MCF 10A (cell line): Measurements from ENCODE around the gene RPRML. TPM values are rescaled to one million over a fixed set of nuclear protein-coding genes. Genes with fewer than 3 reads are reported as not detected.
A peak's percentile ranks its signal among the peaks of the same experiment; 100 is the strongest.

Experiments used
- BruUV-seq: library from RNA; stranded (reverse); fragments of 400-500 nt; replicated peaks from 2 replicates; lab custom pipeline; 2021; lab: Mats Ljungman, UMichigan
- CTCF ChIA-PET: fragments of 300-600 bp; sonication (Branson Sonifier 250); formaldehyde crosslinking; extraction: SDS; loops from one replicate; lab custom pipeline; 2021; ENCODE audit warnings: antibody characterized with exemption, inconsistent platforms; lab: Yijun Ruan, JAX
- POLR2A ChIA-PET: fragments of 300-600, 350-650 bp; sonication (Branson Sonifier 250); formaldehyde crosslinking; extraction: SDS; loops from one replicate; lab custom pipeline; 2020; ENCODE audit warnings: antibody characterized with exemption, inconsistent platforms; lab: Yijun Ruan, JAX
- DNase-seq: peaks from one replicate; pipeline ENCODE4 v3.0.0-alpha.2; 2018; ENCODE audit not compliant: unreplicated experiment
- H3K27ac Mint-ChIP-seq: one replicate; pipeline ENCODE4 v1.8.0; 2022; ENCODE audit warnings: mild to moderate bottlenecking, low read depth, mixed read lengths; ENCODE audit not compliant: unreplicated experiment
- H3K27me3 Mint-ChIP-seq: one replicate; pipeline ENCODE4 v1.8.0; 2022; ENCODE audit warnings: mixed read lengths; ENCODE audit not compliant: insufficient read depth, unreplicated experiment
- H3K36me3 Mint-ChIP-seq: one replicate; pipeline ENCODE4 v1.8.0; 2022; ENCODE audit warnings: mild to moderate bottlenecking, moderate library complexity, mixed read lengths; ENCODE audit not compliant: insufficient read depth, unreplicated experiment
- H3K4me1 Mint-ChIP-seq: one replicate; pipeline ENCODE4 v1.8.0; 2022; ENCODE audit warnings: mixed read lengths; ENCODE audit not compliant: insufficient read depth, unreplicated experiment
- H3K4me3 Mint-ChIP-seq: one replicate; pipeline ENCODE4 v1.8.0; 2022; ENCODE audit warnings: mild to moderate bottlenecking, moderate library complexity, mixed read lengths; ENCODE audit not compliant: unreplicated experiment
- H3K9me3 Mint-ChIP-seq: one replicate; pipeline ENCODE4 v1.8.0; 2022; ENCODE audit warnings: mixed read lengths; ENCODE audit not compliant: unreplicated experiment
- intact Hi-C: fragments of 100-400 bp; cut with micrococcal nuclease; formaldehyde crosslinking; loops from 2 replicates; pipeline ENCODE4 v1.14.1; 2022
- total RNA-seq: library from RNA; stranded (reverse); gene quantifications from 2 replicates; pipeline ENCODE4 v1.2.3, GENCODE V29; 2022
- TF ChIP-seq, protein P1 (sequence below): fragments of 200-600 bp; IDR thresholded peaks from one replicate; pipeline ENCODE4 v1.8.0; 2022; ENCODE audit warnings: antibody characterized with exemption, mild to moderate bottlenecking; ENCODE audit not compliant: unreplicated experiment

The RPRML gene
- total RNA-seq, 1 experiment from 2014 or later = not detected

DNA sequence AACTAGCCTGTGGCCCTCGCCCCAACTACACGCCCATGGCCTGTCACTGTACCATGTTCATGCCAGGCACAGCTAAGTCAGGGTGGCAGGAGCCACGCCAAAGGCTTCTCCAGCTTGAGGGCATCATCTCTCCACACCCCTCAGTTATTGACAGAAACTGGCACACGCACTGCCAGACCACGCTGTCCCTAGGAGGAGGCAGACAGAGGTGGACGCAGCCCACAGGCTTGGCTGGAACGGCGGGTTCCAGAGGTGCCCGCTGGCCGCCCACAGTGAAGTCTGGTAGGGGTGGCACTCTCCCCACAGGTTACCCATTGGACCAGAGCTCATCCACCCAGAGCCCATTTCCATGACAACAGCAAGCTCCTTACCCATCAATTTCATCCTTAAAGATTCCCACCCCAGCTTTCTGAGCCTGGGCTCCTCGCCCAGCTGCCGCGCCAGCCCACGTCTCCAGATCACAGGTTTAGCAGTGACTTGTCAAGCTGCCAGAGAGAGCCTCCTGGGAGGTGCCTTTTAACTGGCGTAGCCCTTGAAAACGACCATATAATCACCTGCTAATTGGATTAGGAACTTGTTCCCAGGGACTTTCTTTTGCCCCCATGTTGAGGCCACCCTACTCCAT lies 27.9 kb downstream of the RPRML start:
- POLR2A ChIA-PET = no interaction called here
- H3K27me3 Mint-ChIP-seq = peaks cover 40% of the 10 kb centered on the region
- H3K27ac Mint-ChIP-seq = no peak overlapping the region
- no peak for DNase-seq
- BruUV-seq = no TSS peak
- intact Hi-C loops = no loop called here
- TF ChIP-seq, protein P1, sequence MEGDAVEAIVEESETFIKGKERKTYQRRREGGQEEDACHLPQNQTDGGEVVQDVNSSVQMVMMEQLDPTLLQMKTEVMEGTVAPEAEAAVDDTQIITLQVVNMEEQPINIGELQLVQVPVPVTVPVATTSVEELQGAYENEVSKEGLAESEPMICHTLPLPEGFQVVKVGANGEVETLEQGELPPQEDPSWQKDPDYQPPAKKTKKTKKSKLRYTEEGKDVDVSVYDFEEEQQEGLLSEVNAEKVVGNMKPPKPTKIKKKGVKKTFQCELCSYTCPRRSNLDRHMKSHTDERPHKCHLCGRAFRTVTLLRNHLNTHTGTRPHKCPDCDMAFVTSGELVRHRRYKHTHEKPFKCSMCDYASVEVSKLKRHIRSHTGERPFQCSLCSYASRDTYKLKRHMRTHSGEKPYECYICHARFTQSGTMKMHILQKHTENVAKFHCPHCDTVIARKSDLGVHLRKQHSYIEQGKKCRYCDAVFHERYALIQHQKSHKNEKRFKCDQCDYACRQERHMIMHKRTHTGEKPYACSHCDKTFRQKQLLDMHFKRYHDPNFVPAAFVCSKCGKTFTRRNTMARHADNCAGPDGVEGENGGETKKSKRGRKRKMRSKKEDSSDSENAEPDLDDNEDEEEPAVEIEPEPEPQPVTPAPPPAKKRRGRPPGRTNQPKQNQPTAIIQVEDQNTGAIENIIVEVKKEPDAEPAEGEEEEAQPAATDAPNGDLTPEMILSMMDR = no peak
- no peaks in the 10 kb centered on the region for H3K9me3 Mint-ChIP-seq
- peaks cover 5% of the 10 kb centered on the region for H3K36me3 Mint-ChIP-seq
- CTCF ChIA-PET = interaction anchor here (1.3 kb wide), 1 partner anchor 9 kb away, joined by 4 read pairs; no protein-coding TSS in a partner anchor
- peaks cover 7% of the 10 kb centered on the region for H3K4me1 Mint-ChIP-seq
- H3K4me3 Mint-ChIP-seq = no peak overlapping the region

DNA sequence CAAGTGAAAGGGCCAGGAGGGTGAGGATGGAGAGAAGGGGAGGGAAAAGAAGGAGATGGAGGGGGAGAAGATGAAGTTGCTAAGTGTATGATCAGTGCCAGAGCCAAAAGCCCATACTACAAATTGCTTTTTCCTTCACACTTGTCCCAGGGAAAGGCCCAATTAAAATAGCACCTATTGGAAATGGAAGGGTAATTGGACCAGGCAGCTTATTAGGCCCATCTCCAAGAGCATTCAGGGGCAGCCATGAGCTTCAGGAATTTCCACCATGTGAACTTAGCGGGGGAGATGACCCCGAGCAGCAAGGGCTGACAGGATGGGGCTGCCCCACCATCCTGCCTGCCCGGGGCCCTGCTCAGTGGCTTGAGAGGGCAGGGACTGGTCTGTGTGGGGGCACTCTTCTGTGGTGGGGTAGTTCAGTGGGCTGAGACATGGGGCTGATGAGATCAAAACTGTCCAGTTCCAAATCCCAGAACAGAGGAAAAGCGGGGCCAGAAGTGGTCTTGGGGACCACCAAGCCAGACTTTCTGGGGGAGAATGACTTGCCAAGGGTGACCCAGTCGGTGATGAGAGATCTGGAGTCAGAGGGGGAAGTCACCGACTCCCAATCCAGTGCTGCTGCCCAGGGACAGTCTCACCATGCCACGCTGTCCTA lies 28.6 kb downstream of the RPRML start:
- ChIA-PET CTCF (interaction anchor here (1.3 kb wide), 1 partner anchor 8 kb away, joined by 4 read pairs; no protein-coding TSS in a partner anchor), POLR2A (no interaction called here)
- intact Hi-C loops = no loop called here
- Mint-ChIP-seq H3K36me3 (peaks cover 5% of the 10 kb centered on the region), H3K4me3 (no peak overlapping the region), H3K27ac (no peak overlapping the region), H3K4me1 (peaks cover 7% of the 10 kb centered on the region), H3K27me3 (peaks cover 34% of the 10 kb centered on the region), H3K9me3 (no peaks in the 10 kb centered on the region)
- TF ChIP-seq, protein P1 = no peak
- DNase-seq = no peak
- no TSS peak for BruUV-seq

DNA sequence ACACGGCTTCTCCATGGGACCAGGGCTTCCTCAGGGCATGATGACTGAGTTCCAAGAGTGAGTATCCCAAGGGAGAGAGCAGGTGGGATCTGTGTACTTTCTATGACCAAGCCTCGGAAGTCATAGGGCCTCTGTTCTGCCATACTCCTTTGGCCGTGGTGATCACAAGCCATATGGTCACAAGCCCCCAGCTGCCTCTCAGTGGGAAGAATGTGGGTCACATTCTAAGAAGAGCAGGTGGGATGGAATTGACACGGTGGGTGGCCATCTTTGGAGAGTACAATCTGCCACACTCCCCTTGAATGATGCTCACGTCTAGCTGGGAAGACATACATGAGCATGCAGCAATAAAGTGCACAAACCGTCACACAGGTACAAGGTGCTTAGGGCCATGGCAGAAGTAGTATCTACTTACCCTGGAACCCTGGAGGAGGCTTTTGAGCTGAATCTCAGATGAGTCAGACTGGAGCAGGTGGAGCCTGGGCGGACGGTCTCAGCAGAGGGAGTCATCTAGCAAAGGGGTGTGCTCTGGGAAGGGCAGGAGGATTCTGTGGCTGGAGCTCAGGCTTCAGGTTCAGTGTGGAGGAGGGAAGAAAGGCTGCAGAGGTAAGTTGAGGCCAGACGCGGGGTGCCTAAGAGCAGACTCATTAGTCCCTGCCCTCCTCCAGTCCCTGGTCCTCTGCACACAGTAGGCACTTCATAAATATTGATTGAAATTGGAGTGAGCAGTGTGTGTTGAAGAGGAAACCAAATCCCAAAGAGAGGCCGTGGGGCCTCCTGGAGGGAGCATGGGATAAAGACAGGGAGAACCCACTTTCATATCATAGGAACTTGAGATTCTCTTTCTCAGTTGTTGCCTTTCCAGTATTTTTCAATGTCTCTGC lies 29.5 kb downstream of the RPRML start:
- CTCF ChIA-PET = interaction anchor here (0.6 to 1.4 kb wide), 4 partner anchors 14 to 1009 kb away, joined by 3 to 7 read pairs (median 3); no protein-coding TSS in a partner anchor
- peaks cover 12% of the 10 kb centered on the region for H3K36me3 Mint-ChIP-seq
- peaks cover 24% of the 10 kb centered on the region for H3K27me3 Mint-ChIP-seq
- intact Hi-C loops = loop anchor here (10.0 kb wide), 1 partner anchor 365 kb away; no protein-coding TSS in a partner anchor
- TF ChIP-seq, protein P1 = no peak
- H3K9me3 Mint-ChIP-seq = no peaks in the 10 kb centered on the region
- H3K4me1 Mint-ChIP-seq = peaks cover 7% of the 10 kb centered on the region
- peak; percentile 54 for DNase-seq
- H3K27ac Mint-ChIP-seq = no peak overlapping the region
- no TSS peak for BruUV-seq
- POLR2A ChIA-PET = interaction anchor here (0.6 kb wide), 1 partner anchor 14 kb away, joined by 3 read pairs; no protein-coding TSS in a partner anchor
- H3K4me3 Mint-ChIP-seq = no peak overlapping the region
